IPS DF 6.9 (cell line): ENCODE measurements around the gene PAX7.

Source experiments
- DNase-seq: peaks from one replicate; pipeline ENCODE4 v3.0.0-alpha.2; 2013; ENCODE audit warnings: low read depth, low spot score
- H3K27ac ChIP-seq: one replicate; pipeline ENCODE4 v1.5.1; 2013; ENCODE audit warnings: low read length, control low read depth
- H3K27me3 ChIP-seq: 2 replicates; pipeline ENCODE4 v1.6.1; 2013; ENCODE audit warnings: mild to moderate bottlenecking, low read length; ENCODE audit not compliant: control insufficient read depth, insufficient read depth
- H3K36me3 ChIP-seq: 2 replicates; pipeline ENCODE4 v1.6.1; 2013; ENCODE audit warnings: low read length; ENCODE audit not compliant: control insufficient read depth, insufficient read depth
- H3K4me1 ChIP-seq: 2 replicates; pipeline ENCODE4 v1.6.1; 2013; ENCODE audit warnings: low read length; ENCODE audit not compliant: control insufficient read depth, insufficient read depth
- H3K4me3 ChIP-seq: 2 replicates; pipeline ENCODE4 v1.5.1; 2013; ENCODE audit warnings: mild to moderate bottlenecking, low read length
- H3K9me3 ChIP-seq: 2 replicates; pipeline ENCODE4 v1.6.1; 2013; ENCODE audit warnings: low read length, inconsistent platforms; ENCODE audit not compliant: control insufficient read depth, insufficient read depth
- WGBS: extraction: QIAGEN DNeasy Blood & Tissue Kit; methylation state at CpG from one replicate; pipeline ENCODE4 v1.1.7; 2013; ENCODE audit warnings: mixed read lengths, missing lambda C conversion rate; ENCODE audit not compliant: insufficient read length, insufficient coverage; 5-methylcytosine and 5-hydroxymethylcytosine counted together

The PAX7 gene

DNA sequence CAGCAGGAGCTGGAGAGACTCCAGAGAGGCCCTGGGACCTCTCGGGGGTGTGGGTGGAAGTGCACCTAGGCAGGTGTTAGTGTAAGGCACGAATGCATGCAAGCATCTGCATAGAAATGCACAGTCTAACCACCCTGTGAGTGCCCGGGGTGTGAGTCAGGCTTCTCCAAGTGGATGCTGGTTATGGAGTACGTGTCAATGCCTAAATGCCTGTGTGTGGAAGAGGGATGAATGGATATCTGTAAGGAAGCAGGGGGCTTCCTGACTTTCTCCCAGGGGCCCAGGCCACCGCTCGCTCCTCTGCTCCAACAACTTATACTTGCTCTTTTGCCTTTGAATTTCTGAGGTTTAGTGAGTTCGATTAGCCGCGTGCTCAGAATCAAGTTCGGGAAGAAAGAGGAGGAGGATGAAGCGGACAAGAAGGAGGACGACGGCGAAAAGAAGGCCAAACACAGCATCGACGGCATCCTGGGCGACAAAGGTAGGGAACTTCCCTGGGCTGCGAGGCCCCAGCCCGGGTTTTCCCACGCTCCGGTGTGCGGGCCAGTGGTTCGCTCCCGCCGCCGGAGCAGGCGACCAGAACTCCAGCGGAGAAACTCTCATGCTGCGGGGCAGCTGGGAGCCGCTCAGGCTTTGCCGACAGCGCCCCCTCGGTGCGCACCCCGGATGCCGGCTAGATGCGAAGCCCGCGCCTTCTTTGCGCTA, 5.4 kb downstream of the PAX7 start:
- peaks cover 2% of the 10 kb centered on the region; the same call in 1 of the 2 replicates for H3K4me1 ChIP-seq
- no peak overlapping the region for H3K4me3 ChIP-seq
- no peak overlapping the region for H3K27ac ChIP-seq
- H3K36me3 ChIP-seq = no peaks in the 10 kb centered on the region
- H3K27me3 ChIP-seq = peaks cover 84% of the 10 kb centered on the region
- WGBS = no CpG with 5 or more reads among the region's 40 CpGs
- H3K9me3 ChIP-seq = no peaks in the 10 kb centered on the region
- DNase-seq = no peak

- Histone ChIP-seq H3K4me1 (peaks cover 2% of the 10 kb centered on the region; the same call in 1 of the 2 replicates), H3K27me3 (peaks cover 87% of the 10 kb centered on the region), H3K36me3 (no peaks in the 10 kb centered on the region), H3K27ac (no peak overlapping the region), H3K4me3 (no peak overlapping the region; the same call in 1 of the 2 replicates), H3K9me3 (no peaks in the 10 kb centered on the region)
- DNase-seq = no peak
- no CpG with 5 or more reads among the region's 52 CpGs for WGBS
These were observed 6.2 kb downstream of the PAX7 start for GRCh38 chr1:18636596-18637508.

DNA sequence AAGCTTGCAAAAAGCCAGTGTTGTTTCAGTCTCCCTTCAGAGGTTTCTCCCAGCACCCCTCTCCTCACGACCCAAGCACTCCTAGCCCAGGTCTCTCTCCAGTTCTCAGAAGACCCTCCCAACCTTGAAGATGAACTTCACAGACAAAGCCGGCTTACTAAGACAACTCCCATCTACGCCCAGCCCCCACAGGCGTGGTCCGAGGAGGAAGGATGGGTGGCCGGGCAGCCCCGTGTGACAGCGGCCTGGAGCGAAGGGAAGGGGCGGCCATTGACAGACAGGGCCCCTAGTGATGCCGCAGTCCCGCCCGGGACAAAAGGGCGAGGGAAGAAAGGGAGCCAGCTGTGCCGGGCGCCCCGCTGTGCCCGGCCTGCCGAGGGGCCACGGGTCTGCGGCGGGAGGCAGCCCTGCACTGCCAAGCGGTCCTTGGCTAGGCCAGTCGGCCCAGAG, 6.9 kb downstream of the PAX7 start:
- WGBS = no CpG with 5 or more reads among the region's 24 CpGs
- no peaks in the 10 kb centered on the region for H3K9me3 ChIP-seq
- peaks cover 84% of the 10 kb centered on the region for H3K27me3 ChIP-seq
- no peak for DNase-seq
- H3K4me1 ChIP-seq = peaks cover 2% of the 10 kb centered on the region; the same call in 1 of the 2 replicates
- no peak overlapping the region for H3K27ac ChIP-seq
- no peaks in the 10 kb centered on the region for H3K36me3 ChIP-seq
- no peak overlapping the region for H3K4me3 ChIP-seq

- DNase-seq = no peak
- no peak overlapping the region for H3K4me3 ChIP-seq
- H3K27ac ChIP-seq = no peak overlapping the region
- peaks cover 79% of the 10 kb centered on the region for H3K27me3 ChIP-seq
- H3K9me3 ChIP-seq = no peaks in the 10 kb centered on the region
- WGBS = no CpG with 5 or more reads among the region's 15 CpGs
- H3K4me1 ChIP-seq = peaks cover 2% of the 10 kb centered on the region; the same call in 1 of the 2 replicates
- no peaks in the 10 kb centered on the region for H3K36me3 ChIP-seq
These were observed 7.6 kb downstream of the PAX7 start for GRCh38 chr1:18637962-18638834.

DNA sequence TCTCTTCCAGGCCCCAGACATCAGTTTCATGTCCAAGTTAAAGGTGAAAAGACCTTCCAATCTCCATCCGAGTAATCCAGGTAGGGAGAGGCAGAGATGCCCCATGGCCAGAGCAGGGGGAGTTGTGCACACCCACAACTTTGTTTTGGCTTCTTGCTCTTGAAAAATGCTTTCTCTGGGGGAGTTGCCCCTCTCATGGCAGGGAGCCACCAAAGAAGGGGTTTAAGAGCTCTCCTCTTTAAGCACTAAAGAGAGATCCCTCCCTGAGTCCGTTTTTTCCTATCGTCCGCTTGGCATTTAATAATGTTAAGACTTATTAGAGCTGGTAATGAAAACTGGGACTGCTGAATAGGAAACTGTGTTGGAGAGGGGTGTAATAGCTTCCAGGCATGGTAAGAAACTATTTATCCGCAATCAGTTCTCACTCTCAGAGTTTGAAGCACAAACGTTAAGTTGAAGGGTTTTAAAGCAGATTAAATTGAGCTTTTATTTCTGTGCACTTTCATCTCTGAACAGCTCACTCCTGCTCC, 8.3 kb downstream of the PAX7 start:
- Histone ChIP-seq H3K9me3 (no peaks in the 10 kb centered on the region), H3K36me3 (no peaks in the 10 kb centered on the region), H3K4me1 (peaks cover 2% of the 10 kb centered on the region), H3K27ac (no peak overlapping the region), H3K4me3 (no peak overlapping the region), H3K27me3 (peaks cover 79% of the 10 kb centered on the region)
- DNase-seq = no peak
- WGBS = no CpG with 5 or more reads among the region's 6 CpGs

GRCh38 chr1:18639368-18640055, 8.9 kb downstream of the PAX7 start:
- Histone ChIP-seq H3K4me3 (no peak overlapping the region), H3K36me3 (no peaks in the 10 kb centered on the region), H3K9me3 (no peaks in the 10 kb centered on the region), H3K4me1 (peaks cover 4% of the 10 kb centered on the region), H3K27me3 (peaks cover 79% of the 10 kb centered on the region), H3K27ac (no peak overlapping the region)
- no peak for DNase-seq
- WGBS = no CpG with 5 or more reads among the region's 10 CpGs

DNA sequence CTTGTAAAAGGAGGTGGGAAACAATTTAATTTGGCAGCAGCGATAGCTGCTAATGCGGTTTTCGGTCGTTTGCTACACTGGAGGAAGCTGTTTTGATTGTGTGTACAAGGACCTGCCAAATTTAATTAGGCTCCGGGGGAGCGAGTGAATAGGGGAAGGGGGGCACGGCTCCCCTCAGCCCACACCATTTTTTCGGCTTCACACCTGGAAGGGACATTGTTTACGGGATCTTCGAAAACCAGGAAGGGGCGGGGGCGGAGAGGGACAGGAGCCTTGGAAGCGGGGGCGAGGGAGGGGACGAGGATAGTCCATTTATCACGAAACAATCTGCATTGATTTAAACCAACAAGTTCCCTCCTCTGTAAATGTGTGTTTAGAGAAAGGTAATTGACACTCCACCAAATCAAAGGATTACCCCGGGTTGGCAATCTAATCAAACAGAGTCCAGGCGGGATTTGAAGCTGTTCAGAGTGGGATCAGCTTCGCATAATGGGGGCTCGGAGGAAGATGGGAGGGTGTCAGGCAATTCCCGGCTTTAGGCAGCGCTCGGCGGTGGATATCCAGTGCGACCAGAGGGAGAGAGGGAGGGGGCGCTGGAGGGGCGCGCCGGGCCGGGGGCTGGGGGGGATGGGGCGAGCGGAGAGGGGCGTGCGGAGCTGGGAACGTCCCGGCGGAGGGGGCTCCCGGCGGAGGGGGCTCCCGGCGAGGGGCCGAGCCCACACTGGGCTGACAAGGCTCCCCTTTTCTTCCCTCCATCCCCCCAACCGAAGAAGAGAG, 9.8 kb downstream of the PAX7 start:
- peak overlapping the region; percentile 7; the same call in 1 of the 2 replicates for H3K4me3 ChIP-seq
- no peaks in the 10 kb centered on the region for H3K9me3 ChIP-seq
- H3K27ac ChIP-seq = no peak overlapping the region
- no peak for DNase-seq
- peaks cover 79% of the 10 kb centered on the region for H3K27me3 ChIP-seq
- H3K4me1 ChIP-seq = peaks cover 6% of the 10 kb centered on the region
- WGBS = no CpG with 5 or more reads among the region's 43 CpGs
- no peaks in the 10 kb centered on the region for H3K36me3 ChIP-seq

GRCh38 chr1:18641005-18641941, 10.6 kb downstream of the PAX7 start:
- no peak for DNase-seq
- peaks cover 6% of the 10 kb centered on the region for H3K4me1 ChIP-seq
- H3K36me3 ChIP-seq = no peaks in the 10 kb centered on the region
- peaks cover 78% of the 10 kb centered on the region for H3K27me3 ChIP-seq
- no peaks in the 10 kb centered on the region for H3K9me3 ChIP-seq
- H3K4me3 ChIP-seq = no peak overlapping the region
- no peak overlapping the region for H3K27ac ChIP-seq
- WGBS = no CpG with 5 or more reads among the region's 49 CpGs
